Smooth muscle cell (in vitro differentiated cells): ENCODE data around the gene LHFPL3. TPM values are rescaled to one million over a fixed set of nuclear protein-coding genes. Genes with fewer than 3 reads are reported as not detected.

Experiments used
- DNase-seq: peaks from one replicate; lab custom pipeline; 2025; ENCODE audit not compliant: unreplicated experiment; lab: John Stamatoyannopoulos, UW
- H2AFZ ChIP-seq: fragments of 200-600 bp; sonication (generic); 2 replicates; pipeline ENCODE4 v1.6.0; 2016; ENCODE audit warnings: antibody characterized with exemption, low read depth, mild to moderate bottlenecking
- H3F3A ChIP-seq: fragments of 200-600 bp; sonication (generic); 2 replicates; pipeline ENCODE4 v1.6.0; 2017; ENCODE audit warnings: antibody characterized with exemption, low read depth
- H3K27ac ChIP-seq: fragments of 200-600 bp; sonication (generic); 2 replicates; pipeline ENCODE4 v1.5.1; 2016; ENCODE audit warnings: low read depth, mild to moderate bottlenecking
- H3K27me3 ChIP-seq: fragments of 200-600 bp; sonication (generic); 2 replicates; pipeline ENCODE4 v1.6.1; 2016; ENCODE audit warnings: low read depth, mild to moderate bottlenecking
- H3K36me3 ChIP-seq: fragments of 200-600 bp; sonication (generic); 2 replicates; pipeline ENCODE4 v1.5.1; 2016; ENCODE audit warnings: low read depth
- H3K4me1 ChIP-seq: fragments of 200-600 bp; sonication (generic); 2 replicates; pipeline ENCODE4 v1.5.1; 2016; ENCODE audit warnings: low read depth
- H3K4me2 ChIP-seq: fragments of 200-600 bp; sonication (generic); 2 replicates; pipeline ENCODE4 v1.6.0; 2016; ENCODE audit warnings: mild to moderate bottlenecking
- H3K4me3 ChIP-seq: fragments of 200-600 bp; sonication (generic); 2 replicates; pipeline ENCODE4 v1.5.1; 2016; ENCODE audit warnings: mild to moderate bottlenecking
- H3K79me2 ChIP-seq: fragments of 200-600 bp; sonication (generic); 2 replicates; pipeline ENCODE4 v1.6.0; 2016; ENCODE audit warnings: low read depth, mild to moderate bottlenecking
- H3K9ac ChIP-seq: fragments of 200-600 bp; sonication (generic); 2 replicates; pipeline ENCODE4 v1.6.0; 2016; ENCODE audit warnings: low read depth
- H3K9me3 ChIP-seq: fragments of 200-600 bp; sonication (generic); replicated peaks from 2 replicates; pipeline ENCODE4 v1.5.1; 2016; ENCODE audit warnings: low read depth
- H4K20me1 ChIP-seq: fragments of 200-600 bp; sonication (generic); 2 replicates; pipeline ENCODE4 v1.6.0; 2016; ENCODE audit warnings: low read depth
- WGBS: methylation state at CpG from one replicate; pipeline ENCODE4 v1.1.7; 2016; ENCODE audit warnings: low lambda C conversion rate; 5-methylcytosine and 5-hydroxymethylcytosine counted together
- polyA plus RNA-seq: library from polyadenylated mRNA; unstranded; fragments of >200 nt; fragmentation: Nextera tagmentation; extraction: Ambion mirVana; gene quantifications from 2 replicates; pipeline ENCODE4 v1.2.1, GENCODE V29; 2016
- total RNA-seq: library from RNA; depleted of rRNA; stranded (reverse); fragments of >200 nt; gene quantifications from 2 replicates; pipeline ENCODE4 v1.2.3, GENCODE V29; 2014
- TF ChIP-seq, protein P1 (sequence below): fragments of 200-600 bp; sonication (generic); IDR thresholded peaks from 2 replicates; pipeline ENCODE4 v1.5.1; 2017; ENCODE audit warnings: borderline replicate concordance, mild to moderate bottlenecking, antibody characterized with exemption; ENCODE audit not compliant: insufficient read depth, poor library complexity, severe bottlenecking

LHFPL3 gene
- total and polyA plus RNA-seq, 2 experiments from 2014 or later = not detected

DNA sequence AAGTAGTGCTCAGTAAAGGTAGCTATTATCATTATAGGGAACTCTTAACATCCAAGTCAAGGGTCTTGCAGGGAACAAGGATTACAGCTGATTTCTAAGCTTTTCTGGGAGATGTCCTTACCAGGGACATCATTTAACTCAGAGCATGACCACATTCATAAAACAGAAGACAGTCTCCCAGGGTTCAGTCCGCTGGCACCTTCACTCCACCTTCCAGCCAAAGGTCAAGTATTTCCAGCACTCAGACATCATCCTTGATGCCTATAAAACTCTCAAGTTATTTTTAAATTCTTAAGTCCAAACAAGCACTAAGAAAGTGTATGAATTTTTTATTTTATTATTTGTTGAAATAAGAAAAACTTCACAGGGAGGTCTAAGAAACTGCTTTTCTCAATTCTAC is 565.9 kb downstream of the LHFPL3 start:
- Histone ChIP-seq H3F3A (no peaks in the 10 kb centered on the region), H3K79me2 (no peaks in the 10 kb centered on the region), H3K4me1 (no peaks in the 10 kb centered on the region), H3K9ac (no peak overlapping the region), H3K27ac (no peak overlapping the region), H2AFZ (no peak overlapping the region), H3K9me3 (no peaks in the 10 kb centered on the region), H3K36me3 (no peaks in the 10 kb centered on the region), H4K20me1 (no peaks in the 10 kb centered on the region), H3K4me2 (no peak overlapping the region), H3K4me3 (no peak overlapping the region), H3K27me3 (peaks cover 28% of the 10 kb centered on the region)
- TF ChIP-seq, protein P1, sequence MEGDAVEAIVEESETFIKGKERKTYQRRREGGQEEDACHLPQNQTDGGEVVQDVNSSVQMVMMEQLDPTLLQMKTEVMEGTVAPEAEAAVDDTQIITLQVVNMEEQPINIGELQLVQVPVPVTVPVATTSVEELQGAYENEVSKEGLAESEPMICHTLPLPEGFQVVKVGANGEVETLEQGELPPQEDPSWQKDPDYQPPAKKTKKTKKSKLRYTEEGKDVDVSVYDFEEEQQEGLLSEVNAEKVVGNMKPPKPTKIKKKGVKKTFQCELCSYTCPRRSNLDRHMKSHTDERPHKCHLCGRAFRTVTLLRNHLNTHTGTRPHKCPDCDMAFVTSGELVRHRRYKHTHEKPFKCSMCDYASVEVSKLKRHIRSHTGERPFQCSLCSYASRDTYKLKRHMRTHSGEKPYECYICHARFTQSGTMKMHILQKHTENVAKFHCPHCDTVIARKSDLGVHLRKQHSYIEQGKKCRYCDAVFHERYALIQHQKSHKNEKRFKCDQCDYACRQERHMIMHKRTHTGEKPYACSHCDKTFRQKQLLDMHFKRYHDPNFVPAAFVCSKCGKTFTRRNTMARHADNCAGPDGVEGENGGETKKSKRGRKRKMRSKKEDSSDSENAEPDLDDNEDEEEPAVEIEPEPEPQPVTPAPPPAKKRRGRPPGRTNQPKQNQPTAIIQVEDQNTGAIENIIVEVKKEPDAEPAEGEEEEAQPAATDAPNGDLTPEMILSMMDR = no peak
- 87% methylated on average over 1 of the region's 1 CpG for WGBS
- DNase-seq = no peak

- DNase-seq = no peak
- H3K4me3 ChIP-seq = no peak overlapping the region
- no peaks in the 10 kb centered on the region for H3K4me1 ChIP-seq
- H3K27ac ChIP-seq = no peak overlapping the region
- TF ChIP-seq, protein P1 = no peak
- H3F3A ChIP-seq = no peaks in the 10 kb centered on the region
- peaks cover 30% of the 10 kb centered on the region for H3K27me3 ChIP-seq
- no peak overlapping the region for H3K9ac ChIP-seq
- no peak overlapping the region for H3K4me2 ChIP-seq
- H3K79me2 ChIP-seq = no peaks in the 10 kb centered on the region
- no peaks in the 10 kb centered on the region for H3K9me3 ChIP-seq
- H2AFZ ChIP-seq = no peak overlapping the region
- H4K20me1 ChIP-seq = no peaks in the 10 kb centered on the region
- 89% methylated on average over 3 of the region's 3 CpGs for WGBS
- no peaks in the 10 kb centered on the region for H3K36me3 ChIP-seq
These were observed 566.5 kb downstream of the LHFPL3 start for GRCh38 chr7:104894726-104895521.

GRCh38 chr7:104895522-104896236 is 567.3 kb downstream of the LHFPL3 start:
- Histone ChIP-seq H3K4me2 (no peak overlapping the region), H3K79me2 (no peaks in the 10 kb centered on the region), H2AFZ (no peak overlapping the region), H3K9me3 (no peaks in the 10 kb centered on the region), H3K9ac (no peak overlapping the region), H3K4me3 (no peak overlapping the region), H3K27ac (no peak overlapping the region), H3K27me3 (peaks cover 30% of the 10 kb centered on the region), H3F3A (no peaks in the 10 kb centered on the region), H3K36me3 (no peaks in the 10 kb centered on the region), H4K20me1 (no peaks in the 10 kb centered on the region), H3K4me1 (peaks cover 4% of the 10 kb centered on the region)
- TF ChIP-seq, protein P1 = no peak
- 94% methylated on average over 10 of the region's 10 CpGs for WGBS
- DNase-seq = no peak
